Neural progenitor cell (in vitro differentiated cells): Measurements from ENCODE around the gene USP36. TPM values are rescaled to one million over a fixed set of nuclear protein-coding genes. Genes with fewer than 3 reads are reported as not detected.

Source experiments
- DNase-seq: peaks from one replicate; pipeline ENCODE4 v3.0.0-alpha.2; 2016; ENCODE audit warnings: low spot score
- H2AFZ ChIP-seq: fragments of 200-600 bp; sonication (generic); replicated peaks from 2 replicates; pipeline ENCODE4 v1.6.1; 2016; ENCODE audit warnings: antibody characterized with exemption
- H3F3A ChIP-seq: fragments of 200-600 bp; sonication (generic); 2 replicates; pipeline ENCODE4 v1.6.1; 2016; ENCODE audit warnings: antibody characterized with exemption, low read depth
- H3K27ac ChIP-seq: fragments of 200-600 bp; sonication (generic); 2 replicates; pipeline ENCODE4 v1.5.1; 2016; ENCODE audit warnings: mild to moderate bottlenecking
- H3K27me3 ChIP-seq: fragments of 200-600 bp; sonication (generic); 2 replicates; pipeline ENCODE4 v1.6.1; 2016; ENCODE audit warnings: mild to moderate bottlenecking, moderate library complexity
- H3K36me3 ChIP-seq: fragments of 200-600 bp; sonication (generic); 2 replicates; pipeline ENCODE4 v1.5.1; 2016
- H3K4me1 ChIP-seq: fragments of 200-600 bp; sonication (generic); 2 replicates; pipeline ENCODE4 v1.6.1; 2016; ENCODE audit warnings: mixed run types
- H3K4me2 ChIP-seq: fragments of 200-600 bp; sonication (generic); 2 replicates; pipeline ENCODE4 v1.6.1; 2016
- H3K4me3 ChIP-seq: fragments of 200-600 bp; sonication (generic); 2 replicates; pipeline ENCODE4 v1.5.1; 2016
- H3K79me2 ChIP-seq: fragments of 200-600 bp; sonication (generic); 2 replicates; pipeline ENCODE4 v1.6.1; 2016; ENCODE audit warnings: low read depth
- H3K9ac ChIP-seq: fragments of 200-600 bp; sonication (generic); 2 replicates; pipeline ENCODE4 v1.6.1; 2016
- H3K9me3 ChIP-seq: fragments of 200-600 bp; sonication (generic); 2 replicates; pipeline ENCODE4 v1.5.1; 2016; ENCODE audit warnings: low read depth
- H4K20me1 ChIP-seq: fragments of 200-600 bp; sonication (generic); 2 replicates; pipeline ENCODE4 v1.6.1; 2016; ENCODE audit warnings: low read depth
- H3K27ac Mint-ChIP-seq: 3 replicates; pipeline ENCODE4 v1.8.0; 2021; ENCODE audit warnings: mixed read lengths
- H3K27me3 Mint-ChIP-seq: 2 replicates; pipeline ENCODE4 v1.8.0; 2022; ENCODE audit warnings: low read depth, mild to moderate bottlenecking, inconsistent platforms, moderate library complexity, mixed read lengths; ENCODE audit not compliant: insufficient read depth
- H3K36me3 Mint-ChIP-seq: 3 replicates; pipeline ENCODE4 v1.8.0; 2021; ENCODE audit warnings: mixed read lengths
- H3K4me1 Mint-ChIP-seq: 3 replicates; pipeline ENCODE4 v1.8.0; 2021; ENCODE audit warnings: mixed read lengths
- H3K4me3 Mint-ChIP-seq: 3 replicates; pipeline ENCODE4 v1.8.0; 2021; ENCODE audit warnings: mild to moderate bottlenecking, moderate library complexity, mixed read lengths
- H3K9me3 Mint-ChIP-seq: 3 replicates; pipeline ENCODE4 v1.8.0; 2020; ENCODE audit warnings: mixed read lengths
- EZH2 ChIP-seq: fragments of 200-600 bp; sonication (generic); IDR thresholded peaks from 2 replicates; pipeline ENCODE4 v1.6.1; 2017; ENCODE audit warnings: antibody characterized with exemption, mild to moderate bottlenecking, moderate library complexity
- EZH2phosphoT487 ChIP-seq: fragments of 200-600 bp; sonication (generic); IDR thresholded peaks from 2 replicates; pipeline ENCODE4 v1.6.1; 2017; ENCODE audit warnings: antibody characterized with exemption
- total RNA-seq: library from RNA; depleted of rRNA; stranded (reverse); fragments of >200 nt; gene quantifications from 2 replicates; pipeline ENCODE4 v1.2.3, GENCODE V29; 2015; ENCODE audit warnings: low replicate concordance
- TF ChIP-seq, protein P1 (sequence below): fragments of 200-600 bp; sonication (generic); IDR thresholded peaks from 2 replicates; pipeline ENCODE4 v1.5.1; 2017; ENCODE audit warnings: antibody characterized with exemption, mild to moderate bottlenecking

The USP36 gene
- total RNA-seq, 1 donor from 2014 or later = 16.6 TPM

DNA sequence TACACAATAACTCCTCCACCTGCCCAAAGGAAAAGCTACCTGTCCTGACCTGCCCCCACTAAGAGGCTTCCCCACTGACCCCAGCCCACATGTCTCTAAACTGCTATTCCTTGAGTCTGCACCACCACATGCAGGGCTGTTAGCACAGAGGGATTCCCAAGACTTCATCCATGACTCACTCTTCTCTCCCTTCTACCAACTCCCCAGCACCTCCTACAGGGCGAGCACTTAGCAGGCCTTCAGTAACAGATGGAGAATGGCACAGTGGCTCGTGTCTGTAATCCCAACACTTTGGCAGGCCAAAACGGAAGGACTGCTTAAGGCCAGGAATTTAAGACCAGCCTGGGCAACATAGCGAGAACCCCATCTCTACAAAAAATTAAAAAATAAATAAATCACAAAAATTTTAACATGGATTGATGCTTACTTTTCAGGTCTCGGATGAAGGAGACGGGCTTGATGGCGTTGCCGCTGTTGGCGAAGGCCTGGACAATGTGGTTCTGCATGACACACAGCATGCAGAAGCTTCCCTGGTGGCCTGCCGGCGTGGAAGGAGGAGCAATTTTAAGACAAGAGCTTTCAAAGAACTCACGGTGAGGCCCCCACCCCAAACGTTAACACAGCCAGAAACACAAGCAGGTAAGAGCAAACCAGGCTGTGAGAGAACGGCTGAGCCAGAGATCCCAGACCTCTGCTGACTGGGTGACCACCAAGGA is 12.0 kb downstream of the USP36 start:
- Histone ChIP-seq H3K27ac (no peak overlapping the region), H3F3A (no peaks in the 10 kb centered on the region), H3K9me3 (no peaks in the 10 kb centered on the region), H2AFZ (no peak overlapping the region), H3K9ac (no peak overlapping the region), H3K27me3 (no peaks in the 10 kb centered on the region), H3K79me2 (peaks cover 12% of the 10 kb centered on the region), H3K36me3 (no peaks in the 10 kb centered on the region), H3K4me1 (peaks cover 5% of the 10 kb centered on the region), H4K20me1 (peaks cover 32% of the 10 kb centered on the region), H3K4me2 (no peak overlapping the region), H3K4me3 (no peak overlapping the region)
- Mint-ChIP-seq H3K9me3 (no peaks in the 10 kb centered on the region), H3K36me3 (peaks cover 35% of the 10 kb centered on the region), H3K27ac (no peak overlapping the region), H3K4me3 (no peak overlapping the region), H3K27me3 (peaks cover 2% of the 10 kb centered on the region), H3K4me1 (peaks cover 5% of the 10 kb centered on the region)
- TF ChIP-seq, protein P1, sequence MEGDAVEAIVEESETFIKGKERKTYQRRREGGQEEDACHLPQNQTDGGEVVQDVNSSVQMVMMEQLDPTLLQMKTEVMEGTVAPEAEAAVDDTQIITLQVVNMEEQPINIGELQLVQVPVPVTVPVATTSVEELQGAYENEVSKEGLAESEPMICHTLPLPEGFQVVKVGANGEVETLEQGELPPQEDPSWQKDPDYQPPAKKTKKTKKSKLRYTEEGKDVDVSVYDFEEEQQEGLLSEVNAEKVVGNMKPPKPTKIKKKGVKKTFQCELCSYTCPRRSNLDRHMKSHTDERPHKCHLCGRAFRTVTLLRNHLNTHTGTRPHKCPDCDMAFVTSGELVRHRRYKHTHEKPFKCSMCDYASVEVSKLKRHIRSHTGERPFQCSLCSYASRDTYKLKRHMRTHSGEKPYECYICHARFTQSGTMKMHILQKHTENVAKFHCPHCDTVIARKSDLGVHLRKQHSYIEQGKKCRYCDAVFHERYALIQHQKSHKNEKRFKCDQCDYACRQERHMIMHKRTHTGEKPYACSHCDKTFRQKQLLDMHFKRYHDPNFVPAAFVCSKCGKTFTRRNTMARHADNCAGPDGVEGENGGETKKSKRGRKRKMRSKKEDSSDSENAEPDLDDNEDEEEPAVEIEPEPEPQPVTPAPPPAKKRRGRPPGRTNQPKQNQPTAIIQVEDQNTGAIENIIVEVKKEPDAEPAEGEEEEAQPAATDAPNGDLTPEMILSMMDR = peak; percentile 10
- TF ChIP-seq EZH2 = no peak
- no peak for TF ChIP-seq EZH2phosphoT487
- peak; percentile 24 for DNase-seq

DNA sequence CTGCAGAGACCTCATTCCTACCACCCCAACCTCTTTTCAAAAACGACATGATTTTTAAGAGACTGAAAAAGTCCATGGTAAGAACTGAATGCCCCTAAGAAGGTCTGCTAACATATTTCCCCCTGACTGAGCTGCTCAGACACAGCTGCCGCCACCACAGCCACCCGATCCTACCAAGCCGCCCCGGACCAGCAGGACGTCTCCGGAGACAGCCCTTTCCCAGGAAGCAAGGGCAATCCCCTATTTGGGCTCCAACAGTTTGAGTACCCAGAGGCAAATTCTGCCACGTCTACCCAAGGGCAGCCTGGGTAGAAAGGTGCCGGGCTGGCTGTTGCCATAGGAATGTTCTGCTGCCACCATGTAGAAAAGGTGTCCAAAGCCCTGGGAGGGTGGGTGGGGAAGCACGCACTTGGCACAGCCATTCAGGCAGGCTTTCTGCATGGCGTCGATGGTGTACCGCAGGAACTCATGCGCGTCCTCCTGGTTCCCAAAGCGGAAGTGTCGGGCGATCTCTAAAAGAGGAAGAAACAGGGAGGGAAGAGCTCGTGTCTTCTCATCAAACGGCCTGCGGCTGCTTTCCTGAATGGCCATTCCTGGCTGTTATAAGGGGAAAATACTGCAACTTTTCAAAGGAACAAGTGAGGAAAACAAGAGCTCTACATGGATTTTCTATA is 13.6 kb downstream of the USP36 start:
- Histone ChIP-seq H3K4me2 (no peak overlapping the region), H3F3A (no peaks in the 10 kb centered on the region), H3K36me3 (no peaks in the 10 kb centered on the region), H4K20me1 (peaks cover 39% of the 10 kb centered on the region), H3K27me3 (no peaks in the 10 kb centered on the region), H3K4me1 (peaks cover 9% of the 10 kb centered on the region), H3K4me3 (no peak overlapping the region), H3K79me2 (peaks cover 12% of the 10 kb centered on the region), H3K9ac (no peak overlapping the region), H3K9me3 (no peaks in the 10 kb centered on the region), H3K27ac (no peak overlapping the region), H2AFZ (no peak overlapping the region)
- H3K4me1 Mint-ChIP-seq = peaks cover 14% of the 10 kb centered on the region
- no peak for TF ChIP-seq EZH2phosphoT487
- TF ChIP-seq EZH2 = no peak
- TF ChIP-seq, protein P1 = no peak
- DNase-seq = no peak
- peak overlapping the region; percentile 21 for H3K27ac Mint-ChIP-seq
- no peaks in the 10 kb centered on the region for H3K27me3 Mint-ChIP-seq
- peaks cover 38% of the 10 kb centered on the region for H3K36me3 Mint-ChIP-seq
- no peak overlapping the region for H3K4me3 Mint-ChIP-seq
- no peaks in the 10 kb centered on the region for H3K9me3 Mint-ChIP-seq

DNA sequence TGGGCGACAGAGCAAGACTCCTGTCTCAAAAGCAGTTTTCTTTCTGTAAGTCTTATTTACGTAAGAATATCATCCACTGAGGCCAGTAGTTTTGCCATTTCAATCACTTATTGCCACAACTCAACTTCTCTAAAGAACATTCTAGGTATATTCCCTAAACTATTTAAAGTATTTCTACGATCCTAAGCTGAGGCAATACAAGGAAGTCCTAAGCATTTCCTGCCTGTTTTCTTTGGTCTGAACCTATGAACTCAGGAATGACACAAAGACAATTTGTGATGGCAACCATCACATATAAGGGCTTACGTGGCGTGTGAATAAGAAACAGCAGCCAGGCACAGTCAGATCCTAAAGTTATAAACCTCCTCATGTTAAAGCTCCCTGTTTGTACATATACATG is 14.2 kb downstream of the USP36 start:
- peaks cover 9% of the 10 kb centered on the region for H3K4me1 ChIP-seq
- no peak overlapping the region for H2AFZ ChIP-seq
- peaks cover 12% of the 10 kb centered on the region for H3K79me2 ChIP-seq
- H3K4me3 ChIP-seq = no peak overlapping the region
- no peak overlapping the region for H3K27ac ChIP-seq
- H3K9ac ChIP-seq = no peak overlapping the region
- no peak for DNase-seq
- Mint-ChIP-seq H3K9me3 (no peaks in the 10 kb centered on the region), H3K27me3 (no peaks in the 10 kb centered on the region), H3K4me3 (no peak overlapping the region), H3K27ac (peak overlapping the region; percentile 21), H3K36me3 (peaks cover 36% of the 10 kb centered on the region), H3K4me1 (peaks cover 14% of the 10 kb centered on the region)
- H3K36me3 ChIP-seq = no peaks in the 10 kb centered on the region
- H3F3A ChIP-seq = no peaks in the 10 kb centered on the region
- H3K4me2 ChIP-seq = no peak overlapping the region
- H4K20me1 ChIP-seq = peaks cover 37% of the 10 kb centered on the region
- TF ChIP-seq, protein P1 = no peak
- TF ChIP-seq EZH2 = no peak
- H3K9me3 ChIP-seq = no peaks in the 10 kb centered on the region
- no peaks in the 10 kb centered on the region for H3K27me3 ChIP-seq
